IPS-NIHi11 (cell line): ENCODE results near the gene SPEF1.
A peak's percentile ranks its signal among the peaks of the same experiment; 100 is the strongest.

ENCODE experiments used
- DNase-seq: peaks from one replicate; pipeline ENCODE4 v3.0.0; 2012; ENCODE audit warnings: mixed read lengths, low spot score

Gene SPEF1

DNA sequence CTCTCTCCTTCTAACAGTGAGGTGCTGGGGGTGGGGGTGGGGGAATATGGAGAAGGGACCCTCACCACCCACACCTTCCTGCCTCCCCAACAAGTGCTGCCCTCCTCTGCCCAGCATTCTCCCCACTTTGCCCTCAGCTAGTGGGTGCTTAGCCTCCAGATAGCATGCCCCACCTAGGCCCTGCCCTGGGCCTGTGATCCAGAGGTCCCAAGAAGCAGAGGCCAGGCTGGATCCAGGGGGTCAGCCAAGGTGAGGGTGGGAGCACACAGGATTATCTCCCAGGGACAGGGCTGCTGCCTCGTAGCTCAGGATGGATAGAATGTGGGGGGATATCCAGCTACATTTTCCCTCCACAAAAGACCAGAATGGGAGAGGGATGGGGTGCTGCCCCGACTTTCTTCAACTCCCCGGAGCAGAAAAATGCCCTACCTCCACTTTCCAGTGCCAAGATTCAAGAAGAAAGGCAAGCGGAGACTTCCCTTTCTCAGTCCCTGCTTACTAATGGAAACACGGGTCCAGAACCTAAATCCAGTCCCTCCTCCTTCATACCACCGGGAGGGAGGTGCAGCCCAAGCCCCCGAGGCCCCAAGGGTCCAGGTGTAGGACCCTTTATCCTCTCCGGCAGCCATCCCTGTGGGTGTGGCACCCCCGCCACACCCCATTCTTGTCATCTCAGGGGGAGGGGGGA, 14.7 kb downstream of the SPEF1 start:
- no peak for DNase-seq

DNA sequence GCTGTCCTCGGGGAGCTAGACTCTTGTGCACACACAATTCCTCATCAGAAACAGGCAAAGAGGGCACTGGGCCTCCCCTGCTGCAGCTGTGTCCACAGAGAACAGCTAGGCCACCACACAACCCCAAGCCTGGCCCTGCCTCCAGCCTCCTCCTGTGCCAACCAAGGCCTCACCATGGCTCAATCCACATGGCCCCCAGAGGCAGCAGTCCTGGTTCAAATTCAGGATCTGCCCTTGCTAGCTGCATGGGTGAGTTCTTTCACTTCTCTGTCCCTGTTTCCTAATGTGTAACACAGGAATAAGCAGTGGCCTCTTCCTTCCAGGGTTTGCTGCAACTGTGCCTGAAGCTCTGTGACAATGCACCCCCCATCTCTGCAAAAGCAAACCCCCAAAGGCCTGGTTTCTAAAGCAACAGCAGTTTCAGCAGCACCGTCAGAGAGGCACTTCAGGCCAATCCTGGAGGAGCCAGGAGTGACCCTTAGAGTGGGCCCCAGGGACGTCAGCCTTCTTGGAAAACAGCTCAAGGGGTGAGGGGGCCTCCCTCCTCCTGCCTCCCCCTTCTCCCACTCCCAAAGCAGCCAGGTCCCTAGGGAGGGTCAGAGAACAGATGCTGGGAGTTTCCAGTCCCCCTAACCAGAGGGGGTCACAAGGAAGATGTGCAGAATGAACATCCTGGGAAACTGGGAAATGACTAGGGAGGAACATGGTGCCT, 15.9 kb downstream of the SPEF1 start:
- no peak for DNase-seq

DNA sequence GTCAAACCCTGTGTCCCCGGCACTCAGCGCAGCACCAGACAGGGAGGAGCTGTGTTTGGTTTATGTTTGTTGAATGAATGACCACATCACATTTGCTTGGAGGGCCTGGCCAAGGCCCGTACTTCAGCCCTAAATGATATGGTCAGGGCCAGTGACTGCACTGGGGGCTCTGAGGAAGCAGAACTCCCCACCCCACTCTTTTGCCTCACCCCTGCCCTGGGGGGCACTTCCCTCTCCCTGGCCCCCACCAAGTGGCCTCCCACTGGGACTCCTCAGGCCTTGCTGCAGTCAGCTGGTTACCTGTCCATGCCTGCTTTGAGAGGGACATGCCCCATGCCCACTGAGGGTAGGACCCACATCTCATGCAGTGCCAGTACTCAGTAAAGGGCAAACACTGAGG, 16.6 kb downstream of the SPEF1 start:
- DNase-seq: no peak

DNA sequence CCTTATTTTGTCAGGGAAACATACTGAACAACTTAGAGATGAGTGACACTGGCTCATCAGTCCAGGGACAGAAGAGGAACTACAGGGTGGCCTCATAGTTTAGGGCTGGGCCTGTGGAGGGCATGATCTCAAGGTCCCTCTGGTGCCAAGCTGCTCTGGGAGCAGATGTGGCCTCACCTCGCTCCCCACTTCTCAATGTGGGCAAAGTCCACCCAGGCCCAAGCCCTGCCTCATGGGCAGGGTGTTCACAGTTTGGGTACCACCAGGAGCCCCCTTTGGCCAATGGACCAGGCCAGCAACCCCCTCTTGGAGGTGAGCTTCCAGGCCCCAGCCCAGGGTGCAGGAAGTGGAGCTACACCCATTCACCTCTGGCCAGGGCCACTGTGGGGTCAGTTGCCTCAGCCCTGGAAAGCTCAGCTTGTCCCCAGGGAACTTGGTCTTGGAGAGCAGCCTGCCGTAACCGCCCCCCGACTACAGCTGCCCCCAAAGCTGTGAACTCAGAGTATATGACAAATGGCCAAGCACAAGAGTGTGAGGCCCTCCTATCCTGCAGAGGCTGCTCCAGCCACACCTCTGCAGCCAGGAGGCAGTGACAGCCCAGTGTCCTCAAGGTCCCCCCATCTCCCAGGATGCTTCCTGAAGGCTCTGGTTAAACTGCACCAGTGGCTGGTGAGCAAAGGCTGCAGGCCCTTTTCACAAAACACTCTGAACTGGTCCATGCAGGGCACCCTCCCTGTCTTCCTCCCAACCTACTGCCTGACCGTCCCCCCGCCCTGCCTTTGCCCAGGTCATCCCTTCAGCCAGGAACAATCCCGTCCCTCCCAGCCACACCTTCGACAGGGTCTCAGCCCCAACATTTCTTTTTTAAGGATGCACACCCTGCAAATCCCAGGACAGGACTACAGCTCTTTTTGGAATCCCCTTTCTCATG, 17.3 kb downstream of the SPEF1 start:
- no peak for DNase-seq

DNA sequence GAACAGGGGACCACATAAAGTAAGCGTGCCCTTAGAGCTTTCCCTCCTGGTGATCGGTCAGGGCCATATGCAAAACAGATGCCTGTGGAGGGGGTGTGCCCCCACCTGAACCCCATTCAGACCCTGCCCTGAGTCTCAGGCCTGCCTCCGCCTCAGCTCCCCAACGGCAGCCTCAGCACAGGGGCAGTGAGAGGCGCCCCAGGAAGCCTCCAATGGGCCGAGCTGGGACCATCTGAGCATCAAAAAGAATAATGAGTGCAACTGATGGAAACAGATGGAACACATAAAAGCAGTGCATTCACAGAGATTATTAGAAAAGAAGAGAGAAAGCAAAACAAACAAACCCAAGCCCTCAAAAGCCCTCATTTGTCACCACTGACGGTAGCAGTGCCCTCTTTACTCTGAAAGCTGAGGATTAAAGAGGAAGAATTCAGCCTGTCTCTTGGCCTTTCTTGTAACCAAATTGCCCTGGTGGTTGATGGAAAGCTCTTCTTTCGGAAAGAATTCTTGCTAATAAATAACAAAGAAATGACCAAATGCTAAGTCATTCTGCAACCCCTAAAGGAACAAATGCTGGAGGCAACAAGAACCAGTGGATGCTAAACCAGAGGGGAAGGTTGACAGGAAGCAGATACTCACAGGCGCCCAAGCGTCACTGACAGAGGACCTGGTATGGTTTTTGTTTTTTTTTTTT, 20.4 kb downstream of the SPEF1 start:
- no peak for DNase-seq

DNA sequence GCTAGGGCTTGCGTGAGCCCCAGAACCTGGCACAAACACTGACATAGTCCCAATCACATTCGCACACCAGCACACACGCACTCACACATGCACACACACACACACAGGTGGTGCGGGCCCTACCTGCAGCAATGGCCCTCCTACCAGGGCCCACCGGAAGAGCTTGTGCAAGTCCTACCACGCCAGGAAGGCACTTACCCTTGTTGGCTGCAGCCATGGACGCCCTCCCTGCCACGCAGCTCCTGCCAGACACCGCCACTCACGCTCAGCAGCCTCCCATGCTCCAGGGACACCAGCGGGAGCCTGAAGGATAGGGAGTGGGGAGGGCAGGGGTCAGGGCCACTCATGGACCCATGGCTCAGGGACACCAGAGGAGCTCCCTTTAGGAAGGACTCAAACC, 21.4 kb downstream of the SPEF1 start:
- no peak for DNase-seq

DNA sequence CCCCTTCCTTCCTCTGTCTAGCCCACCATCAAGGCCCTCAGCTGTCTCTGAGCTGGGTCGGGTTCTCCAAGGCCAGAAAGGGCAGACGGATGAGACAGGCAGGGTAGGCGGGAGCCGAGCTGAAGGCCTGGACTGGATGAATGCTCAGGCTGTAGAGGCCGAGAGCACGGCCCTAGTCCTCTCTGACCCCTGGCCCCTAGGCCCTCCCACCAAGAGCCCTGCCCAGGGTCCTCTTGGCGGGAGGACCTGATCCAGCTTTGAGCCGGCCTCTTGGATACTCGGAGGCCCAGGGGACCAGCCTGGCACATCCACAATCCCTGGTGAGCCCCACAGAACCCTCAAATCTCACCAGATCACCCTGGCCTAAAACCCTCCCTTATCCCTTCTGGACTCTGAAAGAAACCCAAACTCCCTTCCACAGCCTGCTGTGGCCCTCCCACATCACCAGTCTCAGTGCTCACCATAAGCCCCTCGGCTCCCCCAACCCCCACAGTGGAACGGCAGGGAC, 21.9 kb downstream of the SPEF1 start:
- DNase-seq: no peak

DNA sequence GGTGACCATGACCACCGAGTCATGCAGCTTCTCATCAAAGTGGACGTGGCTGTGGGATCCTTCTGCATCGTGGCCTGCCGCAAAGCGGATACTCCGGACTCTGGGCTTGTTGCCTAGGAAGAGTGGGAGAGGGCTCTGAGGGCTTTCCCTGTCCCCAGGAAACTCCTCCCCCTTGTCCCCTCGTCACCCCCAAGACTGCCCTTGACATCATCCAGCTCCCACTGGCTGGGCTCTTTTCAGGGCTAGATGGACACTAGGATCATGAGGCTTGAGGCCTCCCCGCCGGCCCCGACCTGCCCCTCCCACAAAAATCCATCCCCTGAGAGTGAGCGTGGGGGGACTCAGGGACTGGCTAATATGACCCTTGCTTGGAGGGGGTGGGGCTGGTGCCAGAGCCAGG, 22.7 kb downstream of the SPEF1 start:
- DNase-seq: no peak

DNA sequence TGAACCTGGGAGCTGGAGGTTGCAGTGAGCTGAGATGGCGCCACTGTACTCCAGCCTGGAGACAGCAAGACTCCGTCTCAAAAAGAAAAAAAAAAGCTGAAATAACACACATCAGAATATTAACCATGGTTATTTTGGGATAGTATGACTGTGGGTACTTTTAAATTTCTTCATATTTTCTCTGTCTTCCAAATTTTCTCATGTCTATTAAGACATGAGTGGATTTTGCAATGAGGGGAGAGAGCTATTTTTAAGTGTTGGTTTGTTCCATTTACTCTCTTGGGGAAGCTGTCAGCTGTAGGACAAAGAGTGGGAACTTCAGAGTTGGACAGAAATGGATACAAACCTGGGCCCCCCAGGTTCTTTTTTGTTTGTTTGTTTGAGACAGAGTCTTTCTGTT, 24.0 kb downstream of the SPEF1 start:
- no peak for DNase-seq

DNA sequence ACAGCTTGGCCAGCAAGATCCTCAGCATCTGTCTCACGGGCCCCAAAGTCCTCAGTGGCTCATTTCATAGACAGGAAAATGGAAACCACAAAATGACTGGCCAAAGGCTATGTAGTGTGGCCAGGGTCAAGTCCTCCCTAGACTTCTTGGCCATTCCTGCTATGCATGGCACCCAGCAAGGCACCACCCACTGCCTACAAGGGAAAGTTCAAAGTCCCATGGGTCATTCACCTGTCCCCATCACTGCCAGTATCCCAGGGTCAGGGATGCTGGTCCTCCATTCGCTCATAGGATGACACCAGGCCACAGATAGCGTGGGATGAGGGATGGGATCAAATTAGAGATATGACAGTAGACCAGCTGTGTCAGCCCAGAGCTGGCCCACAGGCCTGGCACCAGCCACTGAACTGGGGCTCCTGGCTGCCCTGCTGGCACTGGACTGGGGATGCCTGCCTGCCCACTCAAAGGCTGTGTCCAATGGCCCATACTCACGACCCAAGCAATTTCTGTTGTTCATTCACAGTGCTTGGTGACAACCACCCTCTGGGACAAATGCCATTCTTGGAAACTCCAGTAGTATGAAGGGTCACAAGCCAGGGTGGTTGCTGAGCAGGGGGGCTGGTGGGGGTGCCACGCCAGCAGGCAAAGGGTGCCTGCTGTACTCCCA, 25.3 kb downstream of the SPEF1 start:
- DNase-seq: no peak

DNA sequence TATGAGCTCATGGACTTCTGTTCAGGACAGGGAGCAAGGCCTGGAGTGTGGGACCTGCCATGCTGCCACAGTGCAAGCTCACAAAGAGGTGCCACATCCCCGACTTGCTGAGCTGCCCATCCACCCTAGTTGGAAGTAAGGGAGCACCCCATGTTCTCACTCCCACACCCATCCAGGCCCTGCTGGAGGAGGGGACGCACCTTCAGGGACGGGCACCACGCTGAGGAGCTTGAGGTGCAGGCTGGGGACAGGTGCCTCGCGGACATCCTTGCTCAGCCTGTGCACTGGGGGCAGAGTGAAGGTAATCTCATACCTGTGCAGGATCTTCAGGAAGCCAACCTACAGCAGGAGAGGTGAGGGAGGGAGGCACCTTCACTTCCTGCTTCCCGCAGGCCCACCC, 26.0 kb downstream of the SPEF1 start:
- DNase-seq: no peak

DNA sequence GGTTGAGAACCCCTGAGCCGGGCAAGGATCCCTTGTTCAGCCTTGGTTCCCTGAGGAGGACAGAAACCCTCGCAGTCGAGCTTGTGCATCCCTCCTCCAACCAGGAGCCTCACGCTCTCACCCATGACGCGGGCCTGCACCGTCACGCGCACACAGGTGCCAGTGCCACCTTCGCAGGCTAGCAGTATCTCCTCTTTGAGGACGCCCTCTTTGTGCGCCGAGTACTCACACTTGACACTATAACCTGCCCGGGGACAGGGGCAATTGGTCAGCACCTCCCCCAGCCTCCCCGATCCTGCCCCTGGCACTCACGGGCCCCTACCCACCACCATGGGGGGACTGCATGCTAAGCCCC, 27.0 kb downstream of the SPEF1 start:
- no peak for DNase-seq

DNA sequence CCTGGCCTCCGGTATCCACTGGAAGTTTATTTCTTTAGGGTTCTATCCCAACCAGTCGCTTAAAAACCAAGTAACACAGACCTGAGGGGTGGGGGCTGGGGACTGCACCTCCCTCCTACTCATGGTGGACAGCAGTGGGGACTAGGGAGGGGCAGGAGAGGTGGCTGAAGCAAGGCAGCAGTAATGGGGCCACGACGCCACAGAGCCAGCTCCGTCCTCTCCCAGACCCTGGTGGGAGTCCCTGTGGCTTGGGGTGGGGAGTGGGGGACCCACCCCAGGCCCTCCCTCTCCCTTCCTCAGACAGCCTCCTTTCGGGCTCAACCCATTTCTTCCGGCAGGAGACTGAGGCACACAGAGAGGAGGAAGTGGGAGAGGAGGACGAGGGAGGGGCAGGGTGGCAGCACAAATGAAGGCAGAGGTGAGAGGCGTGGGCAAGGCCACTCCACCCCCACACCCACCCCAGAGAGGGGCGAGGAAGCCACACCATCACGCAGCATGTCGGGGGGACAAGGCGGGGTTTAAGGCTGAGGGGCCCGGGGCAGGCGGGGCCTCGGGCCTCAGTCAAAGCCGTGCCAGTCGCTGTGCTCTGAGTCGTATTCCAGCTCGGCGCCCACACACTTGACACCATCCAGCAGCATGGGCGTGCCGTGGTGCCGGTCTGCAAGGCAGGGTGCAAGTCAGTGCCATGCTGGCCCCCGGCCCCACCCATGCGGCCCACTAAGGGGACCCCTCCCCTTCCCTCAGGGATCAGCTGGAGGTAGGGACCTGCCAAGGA, 27.6 kb downstream of the SPEF1 start:
- no peak for DNase-seq

DNA sequence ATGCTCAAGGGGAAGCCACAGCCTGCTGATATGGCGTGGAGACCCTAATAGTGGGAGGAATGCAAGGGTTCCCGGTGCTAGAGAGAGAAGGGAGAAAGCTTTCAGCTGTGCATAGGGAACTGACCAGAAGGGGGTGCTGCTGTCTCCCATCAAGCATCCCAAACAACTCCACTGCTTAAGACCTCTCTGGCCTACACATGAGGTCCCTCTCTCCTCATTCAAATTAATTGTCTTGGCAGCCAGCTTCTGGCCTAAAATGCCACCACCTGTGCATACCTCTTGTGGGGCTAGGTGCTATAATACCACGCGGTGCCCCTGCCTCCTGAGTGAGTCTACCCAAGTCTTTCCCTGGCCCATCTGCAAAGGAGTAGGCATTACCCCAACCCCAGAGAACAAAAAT, 28.1 kb downstream of the SPEF1 start:
- peak; percentile 84 for DNase-seq

DNA sequence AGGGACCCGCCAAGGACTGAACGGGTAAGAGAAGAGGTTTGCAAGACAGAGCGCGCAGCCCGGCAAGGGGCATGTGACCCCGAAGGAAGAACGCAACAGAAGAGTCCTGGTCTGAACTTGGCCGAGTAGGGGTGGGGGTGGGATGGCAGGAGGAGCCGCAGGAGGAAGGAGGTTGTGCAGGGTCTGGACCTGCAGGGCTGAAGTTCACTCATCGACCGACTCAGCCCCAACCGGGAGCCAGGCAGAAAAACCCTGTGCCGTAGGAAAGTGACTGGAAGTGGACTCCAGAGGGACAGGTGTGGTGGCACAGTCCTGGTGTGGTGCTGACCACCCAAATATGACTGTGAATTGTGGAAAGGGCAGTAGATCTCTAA, 28.9 kb downstream of the SPEF1 start:
- no peak for DNase-seq

DNA sequence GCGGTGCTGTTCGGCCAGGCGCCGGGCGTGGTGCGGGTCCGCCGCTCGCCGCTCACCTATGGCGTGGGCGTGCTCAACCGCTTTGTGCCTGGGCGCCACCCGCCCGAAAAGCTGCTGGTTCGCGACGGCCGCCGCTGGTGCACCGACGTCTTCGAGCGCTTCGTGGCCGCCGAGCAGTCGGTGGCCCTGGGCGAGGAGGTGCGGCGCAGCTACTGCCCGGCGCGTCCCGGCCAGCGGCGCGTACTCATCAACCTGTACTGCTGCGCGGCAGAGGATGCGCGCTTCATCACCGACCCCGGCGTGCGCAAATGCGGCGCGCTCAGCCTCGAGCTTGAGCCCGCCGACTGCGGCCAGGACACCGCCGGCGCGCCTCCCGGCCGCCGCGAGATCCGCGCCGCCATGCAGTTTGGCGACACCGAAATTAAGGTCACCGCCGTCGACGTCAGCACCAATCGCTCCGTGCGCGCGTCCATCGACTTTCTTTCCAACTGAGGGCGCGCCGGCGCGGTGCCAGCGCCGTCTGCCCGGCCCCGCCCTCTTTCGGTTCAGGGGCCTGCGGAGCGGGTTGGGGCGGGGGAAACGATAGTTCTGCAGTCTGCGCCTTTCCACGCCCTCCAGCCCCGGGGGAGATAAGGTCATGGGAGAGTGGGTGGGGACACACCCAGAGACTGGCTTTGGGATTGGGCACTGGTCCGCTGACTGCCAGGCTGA, 29.4 kb downstream of the SPEF1 start:
- DNase-seq: peak; percentile 73

DNA sequence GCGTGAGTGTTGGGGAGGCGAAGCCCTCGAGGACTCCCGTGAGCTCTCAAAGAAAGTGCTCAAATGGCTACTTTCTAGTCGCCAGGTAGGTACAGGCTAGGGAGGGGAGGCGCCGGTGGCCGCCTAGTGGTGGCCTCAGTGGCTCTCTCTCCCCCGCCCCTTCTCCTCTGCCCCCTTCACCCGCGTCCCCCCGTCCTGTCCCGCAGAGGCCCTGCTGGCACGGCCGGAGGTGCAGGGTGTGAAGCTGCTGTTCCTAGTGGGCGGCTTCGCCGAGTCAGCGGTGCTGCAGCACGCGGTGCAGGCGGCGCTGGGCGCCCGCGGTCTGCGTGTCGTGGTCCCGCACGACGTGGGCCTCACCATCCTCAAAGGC, 30.0 kb downstream of the SPEF1 start:
- DNase-seq: peak; percentile 62

DNA sequence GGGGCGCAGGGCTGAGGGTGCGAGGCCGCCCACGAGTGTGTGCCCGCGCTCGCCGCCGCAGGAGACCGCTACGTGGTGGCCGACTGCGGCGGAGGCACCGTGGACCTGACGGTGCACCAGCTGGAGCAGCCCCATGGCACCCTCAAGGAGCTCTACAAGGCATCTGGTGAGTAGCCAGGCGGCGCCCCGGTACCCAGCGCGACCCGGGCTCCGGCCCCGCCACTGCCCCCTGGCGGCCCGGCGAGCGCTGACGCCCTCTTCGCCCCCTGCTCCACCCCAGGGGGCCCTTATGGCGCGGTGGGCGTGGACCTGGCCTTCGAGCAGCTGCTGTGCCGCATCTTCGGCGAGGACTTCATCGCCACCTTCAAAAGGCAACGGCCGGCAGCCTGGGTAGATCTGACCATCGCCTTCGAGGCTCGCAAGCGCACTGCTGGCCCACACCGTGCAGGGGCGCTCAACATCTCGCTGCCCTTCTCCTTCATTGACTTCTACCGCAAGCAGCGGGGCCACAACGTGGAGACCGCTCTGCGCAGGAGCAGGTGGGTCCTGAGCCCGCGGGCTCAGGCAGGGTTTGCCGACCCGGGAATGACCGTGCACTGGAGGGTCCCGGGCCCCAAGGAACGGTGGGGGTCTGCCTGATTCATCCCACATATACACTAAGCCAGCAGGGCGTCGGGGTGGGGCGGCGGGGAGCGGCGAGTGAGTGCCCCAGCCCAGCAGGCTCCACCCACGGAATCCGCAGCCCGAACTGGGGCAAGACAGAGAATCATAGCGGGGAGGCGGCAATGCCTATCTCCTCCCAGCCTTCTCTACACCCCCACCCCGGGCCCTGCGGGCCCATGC, 31.3 kb downstream of the SPEF1 start:
- DNase-seq: peak; percentile 90

DNA sequence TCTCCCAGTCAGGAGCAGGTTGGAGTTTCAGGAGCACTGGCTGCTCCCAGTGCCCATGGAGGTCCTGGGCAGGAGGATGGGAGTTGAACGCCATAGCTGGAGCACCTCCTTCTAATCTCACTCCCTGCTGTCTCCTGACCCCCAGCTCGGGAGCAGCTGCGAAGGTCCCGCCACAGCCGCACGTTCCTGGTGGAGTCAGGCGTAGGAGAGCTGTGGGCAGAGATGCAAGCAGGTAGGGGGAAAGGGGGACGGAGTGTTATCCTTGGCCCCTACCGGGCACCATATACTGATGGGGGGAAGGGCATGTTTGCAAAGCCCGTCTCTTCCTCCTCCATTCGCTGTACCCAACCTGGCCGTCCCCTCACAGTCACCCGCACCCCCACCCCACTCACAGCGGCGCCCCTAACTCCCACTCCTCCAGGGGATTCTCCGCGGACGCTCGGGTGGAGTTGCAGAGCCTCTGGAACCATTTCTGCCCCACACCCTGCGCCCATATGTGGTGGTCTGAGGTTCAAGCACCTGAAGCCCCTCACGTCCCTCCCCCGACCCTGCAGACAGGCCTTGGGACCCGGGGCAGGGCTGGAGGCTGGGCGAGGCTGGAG, 32.1 kb downstream of the SPEF1 start:
- DNase-seq: no peak
